Right atrium auricular region (tissue), 2 donors: Measurements from ENCODE around the gene PRSS53. TPM values are rescaled to one million over a fixed set of nuclear protein-coding genes. Genes with fewer than 3 reads are reported as not detected.

Source experiments
- DNase-seq: peaks from one replicate; pipeline ENCODE4 v3.0.0-alpha.2; 2019; ENCODE audit warnings: low spot score
- H3K27ac ChIP-seq, 2 donors: fragments of 200-600 bp; sonication (generic); 1 replicate in 1 of 2; 2 replicates in 1 of 2; pipeline ENCODE4 v1.5.1; 2016 to 2019
- H3K27me3 ChIP-seq, 2 donors: fragments of 200-600 bp; sonication (generic); one replicate each; pipeline versions ENCODE4 v1.5.1 to v1.6.0; 2017 to 2019
- H3K36me3 ChIP-seq: fragments of 200-600 bp; sonication (generic); one replicate; pipeline ENCODE4 v1.5.1; 2016
- H3K4me1 ChIP-seq, 2 donors: fragments of 200-600 bp; sonication (generic); one replicate each; pipeline versions ENCODE4 v1.5.1 to v1.6.0; 2017 to 2019
- H3K4me3 ChIP-seq, 2 donors: fragments of 200-600 bp; sonication (generic); 1 replicate in 1 of 2; 2 replicates in 1 of 2; pipeline ENCODE4 v1.5.1; 2017 to 2019; ENCODE audit warnings: mild to moderate bottlenecking in 1 of 2, moderate library complexity in 1 of 2
- H3K9me3 ChIP-seq, 2 donors: fragments of 200-600 bp; sonication (generic); one replicate each; pipeline ENCODE4 v1.5.1; 2019
- CTCF ChIP-seq, 2 donors: fragments of 200-600 bp; sonication (generic); IDR thresholded peaks; one replicate each; pipeline ENCODE4 v1.5.1; 2019; ENCODE audit warnings: antibody characterized with exemption in 2 of 2
- total RNA-seq, 2 donors: library from RNA; depleted of rRNA; stranded (reverse); fragments of >200 nt; gene quantifications; one replicate each; pipeline ENCODE4 v1.1.0, GENCODE V29; 2016

PRSS53 gene
- total RNA-seq, 2 donors from 2014 or later, result 0.15 to 0.43 TPM

GRCh38 chr16:31085411-31085810, 3.3 kb downstream of the PRSS53 start:
- peaks cover 0 to 7% of the 10 kb centered on the region in 2 donors for H3K4me1 ChIP-seq
- H3K9me3 ChIP-seq, result no peaks in the 10 kb centered on the region
- no peaks in the 10 kb centered on the region for H3K27me3 ChIP-seq
- peaks cover 38% of the 10 kb centered on the region for H3K36me3 ChIP-seq
- no peak for DNase-seq
- H3K27ac ChIP-seq, result no peak overlapping the region
- no peak overlapping the region for H3K4me3 ChIP-seq
- TF ChIP-seq CTCF (IDR thresholded peaks at IDR 0.05), result no peak

- Histone ChIP-seq H3K4me3 (no peak overlapping the region), H3K27ac (no peak overlapping the region), H3K27me3 (no peaks in the 10 kb centered on the region), H3K9me3 (no peaks in the 10 kb centered on the region), H3K36me3 (peaks cover 45% of the 10 kb centered on the region), H3K4me1 (peaks cover 0 to 7% of the 10 kb centered on the region in 2 donors)
- no peak for TF ChIP-seq CTCF (IDR thresholded peaks at IDR 0.05)
- DNase-seq, result no peak
Observed at GRCh38 chr16:31084584-31085302, 4.0 kb downstream of the PRSS53 start.

GRCh38 chr16:31083981-31084380, 4.8 kb downstream of the PRSS53 start:
- no peak for TF ChIP-seq CTCF (IDR thresholded peaks at IDR 0.05)
- Histone ChIP-seq H3K36me3 (peaks cover 48% of the 10 kb centered on the region), H3K9me3 (no peaks in the 10 kb centered on the region), H3K27ac (no peak overlapping the region), H3K27me3 (no peaks in the 10 kb centered on the region), H3K4me3 (no peak overlapping the region), H3K4me1 (peaks cover 0 to 7% of the 10 kb centered on the region in 2 donors)
- DNase-seq, result no peak

- DNase-seq, result no peak
- Histone ChIP-seq H3K9me3 (no peaks in the 10 kb centered on the region), H3K4me1 (peaks cover 0 to 7% of the 10 kb centered on the region in 2 donors), H3K4me3 (no peak overlapping the region), H3K27ac (no peak overlapping the region), H3K36me3 (peaks cover 52% of the 10 kb centered on the region), H3K27me3 (no peaks in the 10 kb centered on the region)
- no peak for TF ChIP-seq CTCF (IDR thresholded peaks at IDR 0.05)
Observed at GRCh38 chr16:31083556-31083955, 5.2 kb downstream of the PRSS53 start.

- DNase-seq, result no peak
- Histone ChIP-seq H3K9me3 (no peaks in the 10 kb centered on the region), H3K27me3 (no peaks in the 10 kb centered on the region), H3K4me1 (peaks cover 0 to 7% of the 10 kb centered on the region in 2 donors), H3K27ac (no peak overlapping the region), H3K36me3 (peaks cover 57% of the 10 kb centered on the region), H3K4me3 (no peak overlapping the region)
- TF ChIP-seq CTCF (IDR thresholded peaks at IDR 0.05), result no peak
Observed at GRCh38 chr16:31083081-31083480, 5.7 kb downstream of the PRSS53 start.
